ENCODE data around the gene TMEM225B.

DNA sequence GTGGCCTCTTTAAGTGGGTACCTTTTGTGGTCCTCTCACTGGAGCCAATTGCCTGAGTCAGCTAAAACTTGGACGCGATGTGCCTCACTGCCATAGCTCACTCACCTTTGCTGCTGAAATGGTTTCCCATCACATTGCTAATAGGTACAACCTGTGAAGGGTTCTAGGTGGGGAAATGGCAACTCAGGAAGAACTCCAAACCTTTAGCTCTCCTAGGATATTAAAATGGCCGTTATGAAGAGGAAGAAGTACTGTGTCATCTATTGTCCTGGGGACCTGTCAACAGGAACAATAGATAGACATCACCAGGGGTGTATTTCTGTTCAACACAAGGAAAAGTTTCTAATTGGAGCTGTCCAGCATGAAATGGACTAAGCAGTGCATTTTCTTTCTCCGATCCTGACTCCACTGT is 40.9 kb upstream of the TMEM225B start:
- TF ChIP-seq, protein P1, sequence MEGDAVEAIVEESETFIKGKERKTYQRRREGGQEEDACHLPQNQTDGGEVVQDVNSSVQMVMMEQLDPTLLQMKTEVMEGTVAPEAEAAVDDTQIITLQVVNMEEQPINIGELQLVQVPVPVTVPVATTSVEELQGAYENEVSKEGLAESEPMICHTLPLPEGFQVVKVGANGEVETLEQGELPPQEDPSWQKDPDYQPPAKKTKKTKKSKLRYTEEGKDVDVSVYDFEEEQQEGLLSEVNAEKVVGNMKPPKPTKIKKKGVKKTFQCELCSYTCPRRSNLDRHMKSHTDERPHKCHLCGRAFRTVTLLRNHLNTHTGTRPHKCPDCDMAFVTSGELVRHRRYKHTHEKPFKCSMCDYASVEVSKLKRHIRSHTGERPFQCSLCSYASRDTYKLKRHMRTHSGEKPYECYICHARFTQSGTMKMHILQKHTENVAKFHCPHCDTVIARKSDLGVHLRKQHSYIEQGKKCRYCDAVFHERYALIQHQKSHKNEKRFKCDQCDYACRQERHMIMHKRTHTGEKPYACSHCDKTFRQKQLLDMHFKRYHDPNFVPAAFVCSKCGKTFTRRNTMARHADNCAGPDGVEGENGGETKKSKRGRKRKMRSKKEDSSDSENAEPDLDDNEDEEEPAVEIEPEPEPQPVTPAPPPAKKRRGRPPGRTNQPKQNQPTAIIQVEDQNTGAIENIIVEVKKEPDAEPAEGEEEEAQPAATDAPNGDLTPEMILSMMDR (IDR thresholded peaks at IDR 0.05): no peak
- no peak for TF ChIP-seq POLR2A (IDR thresholded peaks at IDR 0.05)
